VCaP (cell line): ENCODE results near the gene RABEP2.
A peak's percentile ranks its signal among the peaks of the same experiment; 100 is the strongest.

Experiments
- H3K27ac ChIP-seq: fragments of 450-650 bp; 2 replicates; pipeline ENCODE4 v1.5.1; 2017
- TF ChIP-seq, protein P1 (sequence below): fragments of 450-650 bp; conservative IDR thresholded peaks from 2 replicates; pipeline ENCODE4 v1.5.1; 2017; ENCODE audit warnings: mild to moderate bottlenecking, moderate library complexity

RABEP2 gene

DNA sequence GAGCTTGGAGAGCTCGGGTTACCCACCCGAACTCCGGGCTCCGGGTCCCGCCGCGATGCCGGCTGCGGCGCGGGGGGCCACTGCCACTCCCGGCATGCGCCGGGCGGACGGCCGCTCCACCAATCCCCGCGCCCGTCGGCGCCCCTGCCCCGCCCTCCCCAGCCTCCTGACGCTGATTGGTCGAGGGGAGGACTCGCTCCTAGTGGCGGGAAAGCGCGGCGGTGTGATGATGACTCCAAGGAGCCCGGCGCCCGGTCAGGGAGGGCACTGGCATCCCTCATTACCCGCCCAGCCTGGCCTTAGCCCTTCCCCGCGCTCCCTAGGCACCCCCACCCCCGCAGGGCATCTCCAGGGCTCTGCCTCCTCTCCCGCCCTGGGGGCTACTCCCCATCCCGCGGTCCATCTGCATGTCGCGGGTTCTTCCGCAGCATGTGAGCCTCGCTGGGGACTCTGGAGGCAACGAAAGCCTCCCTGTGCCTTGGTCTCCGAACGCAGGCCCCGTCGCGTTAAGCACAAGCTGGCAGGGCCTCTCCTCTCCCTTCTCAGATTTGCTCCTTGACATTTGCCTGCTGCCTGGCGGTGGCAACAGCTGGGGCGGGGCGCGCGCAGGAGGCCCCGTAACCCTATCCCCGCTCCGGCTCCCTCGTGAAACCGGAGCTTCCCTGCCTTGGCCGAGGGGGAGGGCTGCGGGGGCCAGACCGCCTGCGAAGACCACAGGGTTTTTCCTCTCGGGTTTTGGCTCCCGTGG lies 45.0 kb downstream of the RABEP2 start:
- TF ChIP-seq, protein P1, sequence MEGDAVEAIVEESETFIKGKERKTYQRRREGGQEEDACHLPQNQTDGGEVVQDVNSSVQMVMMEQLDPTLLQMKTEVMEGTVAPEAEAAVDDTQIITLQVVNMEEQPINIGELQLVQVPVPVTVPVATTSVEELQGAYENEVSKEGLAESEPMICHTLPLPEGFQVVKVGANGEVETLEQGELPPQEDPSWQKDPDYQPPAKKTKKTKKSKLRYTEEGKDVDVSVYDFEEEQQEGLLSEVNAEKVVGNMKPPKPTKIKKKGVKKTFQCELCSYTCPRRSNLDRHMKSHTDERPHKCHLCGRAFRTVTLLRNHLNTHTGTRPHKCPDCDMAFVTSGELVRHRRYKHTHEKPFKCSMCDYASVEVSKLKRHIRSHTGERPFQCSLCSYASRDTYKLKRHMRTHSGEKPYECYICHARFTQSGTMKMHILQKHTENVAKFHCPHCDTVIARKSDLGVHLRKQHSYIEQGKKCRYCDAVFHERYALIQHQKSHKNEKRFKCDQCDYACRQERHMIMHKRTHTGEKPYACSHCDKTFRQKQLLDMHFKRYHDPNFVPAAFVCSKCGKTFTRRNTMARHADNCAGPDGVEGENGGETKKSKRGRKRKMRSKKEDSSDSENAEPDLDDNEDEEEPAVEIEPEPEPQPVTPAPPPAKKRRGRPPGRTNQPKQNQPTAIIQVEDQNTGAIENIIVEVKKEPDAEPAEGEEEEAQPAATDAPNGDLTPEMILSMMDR: no peak
- H3K27ac ChIP-seq: peak overlapping the region; percentile 37; the same call in 1 of the 2 replicates

DNA sequence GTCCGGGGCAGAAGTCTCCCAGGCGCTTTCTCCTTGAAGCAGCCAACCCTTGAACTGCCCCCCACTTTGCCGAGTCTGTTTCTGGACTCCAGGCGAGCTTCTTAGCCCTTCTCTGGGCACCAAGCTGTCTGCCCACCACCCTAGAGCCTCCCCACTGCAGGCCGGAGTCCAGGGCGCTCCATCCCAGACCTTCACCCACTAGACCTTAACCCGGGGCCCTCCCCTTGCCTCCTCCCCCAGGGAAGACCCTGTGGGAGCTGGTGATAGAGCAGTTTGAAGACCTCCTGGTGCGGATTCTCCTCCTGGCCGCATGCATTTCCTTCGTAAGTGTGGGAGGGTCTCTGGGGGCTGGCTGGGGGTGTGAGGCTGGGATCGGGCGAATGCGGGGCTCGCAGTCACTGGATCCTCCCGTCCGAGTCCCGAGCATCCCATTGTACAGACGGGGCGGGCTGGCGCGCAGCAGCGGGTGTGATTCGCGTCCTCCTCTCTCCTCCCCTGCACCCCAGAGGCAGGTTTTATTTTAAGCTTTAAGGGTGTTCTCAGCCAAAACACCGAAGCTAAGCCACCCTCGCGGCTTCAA lies 45.7 kb downstream of the RABEP2 start:
- peak overlapping the region; percentile 37; the same call in 1 of the 2 replicates for H3K27ac ChIP-seq
- TF ChIP-seq, protein P1: no peak

DNA sequence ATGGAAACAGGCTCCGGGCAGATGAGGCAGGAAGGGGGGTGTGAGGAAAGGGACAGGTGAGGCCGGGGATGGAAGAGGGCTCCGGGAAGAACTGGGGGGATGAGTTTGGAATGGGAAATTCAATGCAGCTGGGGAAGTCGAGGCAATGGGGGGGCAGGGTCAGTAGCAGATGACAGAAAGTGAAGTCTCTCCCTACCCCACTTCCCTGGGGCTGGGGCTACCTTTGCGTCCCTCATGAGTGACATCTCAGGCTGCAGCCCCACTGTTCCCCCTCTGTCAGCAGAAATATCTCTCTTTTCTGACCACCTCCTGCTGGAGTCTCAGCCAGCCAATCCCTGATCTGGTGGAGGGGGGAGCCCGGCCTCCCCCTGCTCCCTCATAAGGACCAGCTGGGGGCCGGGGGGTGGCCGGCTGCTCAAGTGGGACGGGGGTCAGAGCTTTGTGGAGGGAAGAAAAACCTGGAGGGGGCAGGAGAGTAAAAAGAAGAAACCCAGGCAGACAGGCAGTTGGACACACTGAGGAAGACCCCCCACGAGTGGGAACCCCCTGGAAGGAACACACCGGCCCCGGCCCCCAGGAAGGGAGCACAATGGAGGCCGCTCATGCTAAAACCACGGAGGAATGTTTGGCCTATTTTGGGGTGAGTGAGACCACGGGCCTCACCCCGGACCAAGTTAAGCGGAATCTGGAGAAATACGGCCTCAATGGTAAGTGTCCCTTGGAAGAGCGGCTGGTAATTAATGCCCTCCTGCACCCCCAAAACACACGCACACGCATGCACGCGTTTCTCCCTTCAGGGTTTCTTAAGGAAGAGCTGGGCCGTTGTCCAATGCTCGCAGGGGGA lies 46.7 kb downstream of the RABEP2 start, which contains the start of gene ATP2A1:
Gene ATP2A1 (plus strand): TSS at position 406 of the 844 bp plus-strand sequence. CDS start 184 bp downstream, at position 590.
- TF ChIP-seq, protein P1: no peak
- peak within 1 kb of the TSS; percentile 37; the same call in 1 of the 2 replicates for H3K27ac ChIP-seq

DNA sequence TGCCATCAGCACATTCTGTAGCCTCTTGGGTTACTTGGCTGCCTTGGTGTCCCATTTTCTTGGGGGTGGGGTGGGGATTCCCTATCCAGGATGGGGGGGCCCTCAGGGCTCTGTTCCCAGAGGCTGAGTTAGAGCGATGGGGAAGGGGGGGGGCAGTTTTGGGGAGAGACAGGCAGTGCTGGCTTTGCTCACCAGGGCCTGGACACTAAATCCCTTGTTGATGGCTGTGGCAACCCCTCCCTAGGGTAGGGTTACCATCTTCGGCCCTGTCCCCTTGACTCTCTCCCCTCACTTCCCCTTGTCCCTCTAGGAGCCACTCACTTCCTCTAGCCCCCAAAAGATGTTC lies 47.4 kb downstream of the RABEP2 start:
- H3K27ac ChIP-seq: no peak overlapping the region

DNA sequence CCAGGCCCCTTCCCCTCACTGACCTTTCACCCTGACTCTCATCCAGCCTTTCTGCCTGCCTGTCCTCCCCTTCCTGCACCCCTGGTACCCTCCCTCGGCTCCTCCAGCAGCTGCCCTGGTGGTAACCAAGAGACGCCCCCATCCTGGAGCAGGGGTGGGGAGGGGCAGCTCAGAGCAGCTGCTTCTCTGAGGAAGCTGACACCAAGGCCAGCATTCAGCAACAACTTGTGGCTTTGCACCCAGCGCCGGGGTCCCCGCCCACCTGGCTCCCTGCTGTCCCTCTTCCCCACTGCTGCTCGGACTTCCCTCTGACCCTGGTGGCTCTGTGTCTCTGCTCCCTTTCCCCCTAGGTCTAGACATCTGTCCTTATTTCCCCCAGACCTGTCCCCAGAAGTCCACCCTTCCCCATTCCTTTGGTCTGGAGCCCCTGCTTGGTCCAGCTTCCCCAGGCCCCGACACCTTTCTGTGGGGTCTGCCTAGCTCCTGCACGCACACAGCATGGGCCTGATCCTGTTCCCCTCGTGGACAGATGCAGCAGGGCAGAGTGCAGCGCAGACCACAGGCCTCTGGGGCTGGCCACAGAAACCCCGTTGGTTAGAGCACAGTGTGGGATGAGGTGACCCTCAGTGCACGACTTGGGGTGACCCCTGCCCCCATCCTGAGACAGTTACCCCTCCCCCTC lies 47.9 kb downstream of the RABEP2 start:
- TF ChIP-seq, protein P1: no peak
- no peak overlapping the region for H3K27ac ChIP-seq

More for the DNA sequence above, 47.4 kb downstream of the RABEP2 start:
- TF ChIP-seq, protein P1: no peak

DNA sequence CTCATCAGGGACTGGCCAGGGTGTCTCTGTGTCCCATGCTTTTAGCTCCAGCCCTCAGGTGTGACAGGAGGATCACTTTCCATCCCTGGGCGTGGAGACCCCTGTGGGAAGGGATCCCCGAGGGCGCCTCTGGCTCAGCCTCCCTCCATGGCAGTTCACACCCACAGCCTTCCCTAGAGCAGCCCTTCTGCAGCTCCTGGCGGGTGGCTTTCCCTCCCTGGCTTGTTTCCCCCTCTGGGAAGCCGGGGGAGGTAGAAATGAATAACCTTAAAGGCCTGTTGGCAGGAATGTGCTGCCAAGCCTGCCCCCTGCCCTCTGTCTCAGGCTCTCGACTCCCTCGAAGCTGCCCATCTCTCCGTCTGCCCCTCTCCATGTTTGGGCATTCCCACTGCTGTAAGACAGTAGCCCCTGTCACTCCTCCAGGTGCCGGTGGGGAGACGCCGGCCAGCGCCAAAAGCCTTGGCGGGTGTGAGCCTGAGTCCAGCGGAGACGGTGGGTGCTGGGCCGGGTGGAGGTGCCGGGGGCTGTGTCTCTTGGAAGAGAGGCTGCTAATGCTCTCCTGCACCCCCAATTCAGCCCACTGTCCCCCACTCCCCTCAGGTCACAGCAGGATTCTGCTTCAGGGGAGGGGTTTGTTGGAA lies 48.9 kb downstream of the RABEP2 start:
- no peak overlapping the region for H3K27ac ChIP-seq
- TF ChIP-seq, protein P1: no peak
